Measurements from ENCODE around the gene GDI1.

- no peak for TF ChIP-seq CTCF (IDR thresholded peaks at IDR 0.05)
- TF ChIP-seq POLR2A (IDR thresholded peaks at IDR 0.05): no peak
Measured at GRCh38 chrX:154403858-154404257, 33.1 kb upstream of the GDI1 start.

Data from Peyer's patch (tissue), 4 donors.